Cardiac septum (tissue), 1 donor: ENCODE data around the gene MED13L. TPM values are rescaled to one million over a fixed set of nuclear protein-coding genes. Genes with fewer than 3 reads are reported as not detected.

Experiments used
- DNase-seq: peaks from one replicate; pipeline ENCODE4 v3.0.0-alpha.2; 2020; ENCODE audit warnings: low spot score
- intact Hi-C: fragments of 100-400 bp; cut with DNase I; formaldehyde crosslinking; loops from one replicate; pipeline ENCODE4 v1.14.0; 2022
- total RNA-seq: library from RNA; stranded (reverse); fragmentation: NEBNext Ultra II Directional; extraction: Animal tissue kit (Norgen Biotek cat#: 25700); gene quantifications from one replicate; pipeline ENCODE4 v1.2.1, GENCODE V29; 2021
- donor health status: DM: no; HTN: no; CAD: no.

Gene MED13L
- total RNA-seq, 1 donor from 2014 or later, result 74.5 TPM

- intact Hi-C loops, result no loop called here
Observed at GRCh38 chr12:115947696-115948062, 329.8 kb downstream of the MED13L start.

DNA sequence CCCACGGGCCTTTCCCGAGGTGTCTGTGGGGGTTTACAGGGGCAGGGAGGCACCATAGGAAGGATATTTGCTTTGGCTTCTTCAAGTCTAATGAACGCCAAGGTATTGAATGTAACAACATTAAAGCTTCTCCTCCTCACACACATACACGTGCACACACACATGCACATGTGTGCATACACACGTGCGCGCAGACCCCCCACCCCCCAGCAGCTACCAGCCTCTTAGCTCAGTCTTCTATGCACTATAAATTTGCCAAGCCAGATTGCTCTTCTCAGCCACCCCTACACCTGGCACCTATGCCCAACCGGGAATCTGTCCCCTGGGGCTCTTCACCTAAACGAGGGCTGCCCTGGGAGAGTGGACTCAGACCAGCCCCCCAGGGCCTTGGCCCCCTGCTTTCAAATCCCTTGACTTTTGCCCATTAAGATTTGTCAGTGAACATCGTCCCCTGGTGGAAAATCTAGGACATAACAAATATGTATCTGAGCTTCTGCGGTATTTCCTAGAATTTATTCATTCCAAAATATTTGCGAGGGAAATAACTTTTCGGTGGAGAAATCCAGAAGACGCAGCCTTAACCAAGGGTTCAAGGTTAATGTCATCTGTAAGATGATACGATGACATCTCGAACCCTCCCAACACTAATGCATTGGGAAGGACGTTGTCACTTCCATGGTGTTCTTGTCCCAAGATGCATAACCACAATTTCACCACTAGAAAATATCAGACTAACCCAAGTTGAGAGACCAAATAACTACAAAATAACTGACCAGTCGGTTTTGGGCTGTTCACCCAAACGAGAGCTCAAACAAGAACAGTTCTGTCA, 330.4 kb downstream of the MED13L start:
- intact Hi-C loops, result no loop called here
- DNase-seq, result no peak

More at GRCh38 chr12:115947696-115948062, 329.8 kb downstream of the MED13L start:
- no peak for DNase-seq

GRCh38 chr12:115946092-115946491, 331.4 kb downstream of the MED13L start:
- no peak for DNase-seq
- intact Hi-C loops, result no loop called here

DNA sequence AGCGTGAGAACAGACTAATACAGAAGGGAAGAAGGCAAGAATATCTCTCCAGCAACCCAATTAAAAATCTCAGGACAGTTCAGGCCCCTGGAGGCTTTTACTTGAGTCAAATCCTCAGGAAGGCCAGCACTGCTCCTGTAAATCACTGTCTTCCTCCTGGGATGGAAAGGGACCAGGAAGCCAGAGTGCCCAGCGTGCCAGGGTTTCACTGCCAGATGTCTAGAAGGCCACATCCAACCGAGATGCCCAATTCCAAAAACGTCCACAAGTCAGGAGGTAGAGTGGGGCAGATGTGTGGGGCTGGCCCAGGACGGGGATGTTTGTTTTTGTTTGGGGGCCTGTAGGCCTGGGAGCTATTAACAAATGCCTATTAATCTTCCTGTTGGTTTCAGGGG, 332.0 kb downstream of the MED13L start:
- no peak for DNase-seq
- intact Hi-C loops, result no loop called here

- intact Hi-C loops, result no loop called here
- no peak for DNase-seq
Observed at GRCh38 chr12:115944837-115945490, 332.5 kb downstream of the MED13L start.

GRCh38 chr12:115944392-115944742, 333.1 kb downstream of the MED13L start:
- DNase-seq, result no peak
- intact Hi-C loops, result no loop called here

DNA sequence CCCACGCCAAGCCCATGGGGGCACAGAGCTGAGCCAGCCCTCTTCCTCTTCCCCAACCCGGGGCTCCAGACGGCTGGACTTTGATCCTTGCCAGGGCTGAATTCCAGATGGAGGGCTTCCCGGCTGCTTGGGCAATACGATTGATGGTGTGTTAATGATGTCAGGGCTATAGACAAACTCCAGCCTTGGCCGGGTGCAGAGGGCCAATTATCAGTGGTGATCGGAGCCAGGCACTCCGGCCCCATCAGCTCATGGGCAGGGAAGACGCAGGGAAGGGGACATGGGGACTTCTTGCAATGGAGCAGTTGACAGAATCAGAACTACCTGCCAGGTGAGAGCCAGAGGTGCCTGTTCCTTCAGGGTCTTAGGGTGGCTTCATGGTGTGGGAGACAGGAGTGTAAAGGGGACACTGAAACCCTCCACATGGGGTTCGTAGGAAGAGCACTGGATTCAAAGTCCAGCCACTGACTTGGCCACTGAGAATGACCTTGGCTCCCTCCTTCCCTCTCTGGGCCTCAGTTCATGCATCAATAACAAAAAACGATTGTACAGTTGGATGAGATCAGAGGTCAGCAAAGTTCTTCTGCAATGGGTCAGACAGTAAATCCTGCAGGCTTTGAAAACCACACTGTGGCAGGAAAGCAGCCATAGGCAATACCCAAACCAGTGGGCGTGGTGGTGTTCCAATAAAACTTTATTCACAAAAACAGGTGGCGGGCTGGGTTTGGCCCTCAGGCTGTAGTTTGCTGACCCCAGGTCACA, 333.7 kb downstream of the MED13L start:
- intact Hi-C loops, result no loop called here
- no peak for DNase-seq

GRCh38 chr12:115943310-115943629, 334.2 kb downstream of the MED13L start:
- intact Hi-C loops, result no loop called here
- DNase-seq, result no peak

GRCh38 chr12:115942346-115942745, 335.1 kb downstream of the MED13L start:
- no peak for DNase-seq

DNA sequence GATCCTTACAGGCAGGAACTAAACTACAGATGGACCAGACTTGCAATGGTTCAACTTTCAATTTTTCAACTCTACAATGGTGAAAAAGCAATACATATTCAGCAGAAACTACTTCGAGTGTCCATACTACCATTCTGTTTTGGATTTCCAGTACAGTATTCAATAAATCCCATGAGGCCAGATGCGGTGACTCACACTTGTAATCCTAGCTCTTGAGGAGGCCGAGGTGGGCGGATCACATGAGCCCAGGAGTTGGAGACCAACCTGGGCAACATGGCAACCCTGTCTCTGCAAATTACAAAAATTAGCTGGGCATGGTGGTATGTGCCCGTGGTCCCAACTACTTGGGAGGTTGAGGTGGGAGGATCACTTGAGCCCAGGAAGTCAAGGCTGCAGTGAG, 336.1 kb downstream of the MED13L start:
- intact Hi-C loops, result no loop called here
- no peak for DNase-seq

More at GRCh38 chr12:115942346-115942745, 335.1 kb downstream of the MED13L start:
- intact Hi-C loops, result no loop called here

GRCh38 chr12:115938794-115939377, 338.6 kb downstream of the MED13L start:
- no peak for DNase-seq

DNA sequence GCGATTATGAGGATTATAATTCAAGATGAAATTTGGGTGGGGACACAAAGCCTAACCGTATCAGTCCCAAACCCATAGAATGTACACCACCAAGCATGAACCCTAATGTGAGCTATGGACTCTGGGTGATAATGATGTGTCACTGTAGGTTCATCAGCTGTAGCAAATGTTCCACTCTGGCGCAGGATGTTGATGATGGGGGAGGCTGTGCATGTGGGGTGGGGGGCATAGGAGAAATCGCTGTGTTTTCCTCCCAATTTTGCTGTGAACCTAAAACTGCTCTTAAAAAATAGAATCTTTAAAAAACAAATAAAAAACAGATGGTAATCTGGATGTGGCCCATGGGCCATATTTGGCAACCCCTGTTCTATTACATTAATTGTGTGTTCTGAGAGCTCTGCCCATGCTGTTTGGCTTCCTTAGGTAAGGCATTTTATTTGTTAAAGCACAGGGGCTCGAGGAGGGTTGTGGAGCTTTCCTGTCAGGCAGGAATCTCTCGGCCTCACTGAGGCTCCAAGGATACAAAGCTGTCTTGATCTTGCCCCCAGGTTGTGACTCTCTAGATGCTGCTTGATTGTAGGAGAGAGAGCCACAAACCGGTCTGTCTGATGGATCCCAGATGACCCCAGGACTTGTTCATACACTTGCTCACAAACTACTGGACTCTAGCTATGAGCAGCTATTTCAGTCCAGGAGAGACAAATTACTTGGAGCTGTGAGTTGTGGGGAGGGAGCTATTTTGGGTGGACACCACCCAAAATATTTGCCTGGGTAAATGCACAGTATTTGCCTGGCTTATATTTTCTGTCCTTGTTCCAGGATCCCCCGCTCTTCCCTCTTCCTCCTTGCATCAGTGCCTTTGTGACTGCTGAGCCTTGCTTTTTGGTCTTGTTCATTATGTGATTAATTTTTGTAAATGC, 340.2 kb downstream of the MED13L start:
- no peak for DNase-seq
- intact Hi-C loops, result no loop called here

More at GRCh38 chr12:115938794-115939377, 338.6 kb downstream of the MED13L start:
- intact Hi-C loops, result no loop called here

DNA sequence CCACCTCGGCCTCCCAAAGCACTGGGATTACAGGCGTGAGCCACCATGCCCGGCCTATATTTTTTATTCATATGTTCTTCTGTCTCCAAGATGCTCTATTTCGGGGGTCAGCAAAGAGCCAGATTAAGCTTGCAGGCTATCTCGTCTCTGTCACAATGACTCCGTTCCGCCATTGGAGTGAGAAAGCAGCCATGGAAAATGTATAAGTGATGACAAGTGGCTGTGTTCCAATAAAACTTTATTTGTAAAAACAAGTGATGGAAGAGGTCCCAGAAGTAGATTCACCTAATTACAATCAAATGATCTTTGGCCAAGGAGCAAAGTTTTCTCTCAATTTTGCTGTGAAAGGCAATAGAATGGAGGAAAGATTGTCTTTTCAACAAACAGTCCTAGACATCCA, 342.6 kb downstream of the MED13L start:
- DNase-seq, result no peak
- intact Hi-C loops, result no loop called here

DNA sequence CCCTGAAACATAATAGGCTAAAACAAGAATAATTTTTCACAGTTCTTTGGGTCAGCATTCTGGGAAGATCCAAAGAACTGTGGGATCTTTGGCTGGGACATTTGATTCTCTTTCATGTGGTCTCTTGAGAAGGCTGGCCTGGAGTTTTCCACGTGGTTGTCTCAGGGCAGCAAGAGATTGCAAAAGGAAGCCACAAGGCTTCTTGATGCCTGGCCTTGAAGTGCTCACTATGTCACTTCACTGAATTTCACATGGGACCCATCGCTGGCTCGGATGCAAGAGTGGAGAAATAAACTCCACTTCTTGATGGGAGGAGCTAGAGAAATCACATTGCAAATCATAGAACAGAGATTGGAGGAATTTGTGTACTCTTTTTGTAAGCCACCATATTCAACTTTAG, 343.4 kb downstream of the MED13L start:
- intact Hi-C loops, result no loop called here
- DNase-seq, result no peak

- intact Hi-C loops, result no loop called here
- no peak for DNase-seq
Observed at GRCh38 chr12:115932066-115932465, 345.4 kb downstream of the MED13L start.

- intact Hi-C loops, result no loop called here
- no peak for DNase-seq
Observed at GRCh38 chr12:115930336-115930735, 347.2 kb downstream of the MED13L start.

DNA sequence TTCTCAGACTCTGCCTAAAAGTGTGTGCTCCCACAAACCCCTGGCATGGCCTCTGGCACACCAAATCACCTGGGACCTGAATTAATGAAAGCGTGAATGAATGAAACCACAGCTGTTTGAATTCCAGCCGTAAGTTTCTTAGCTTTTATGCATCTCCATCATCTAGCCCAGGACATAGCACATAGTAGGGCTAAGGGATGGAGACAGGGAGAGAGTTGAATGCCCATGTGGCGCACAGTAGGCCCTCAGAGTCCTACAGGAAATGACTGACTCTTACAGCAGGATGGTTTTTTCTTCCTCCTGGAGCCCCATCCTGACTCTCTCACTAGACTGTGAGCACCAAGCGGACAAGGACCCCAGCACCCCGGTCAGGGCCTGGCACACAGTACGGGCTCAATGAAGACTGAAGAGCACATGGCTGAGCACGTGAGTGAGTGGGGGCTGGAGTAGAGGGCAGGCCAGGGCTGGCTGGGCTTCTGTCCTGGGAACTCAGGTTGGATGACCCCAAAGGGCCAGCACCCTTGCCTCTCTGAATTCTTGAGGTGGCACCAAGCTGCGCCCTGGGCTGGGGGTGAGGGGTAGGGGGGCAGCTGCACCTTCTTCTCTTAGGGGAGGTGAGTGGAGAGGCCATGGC, 351.3 kb downstream of the MED13L start:
- DNase-seq, result no peak

DNA sequence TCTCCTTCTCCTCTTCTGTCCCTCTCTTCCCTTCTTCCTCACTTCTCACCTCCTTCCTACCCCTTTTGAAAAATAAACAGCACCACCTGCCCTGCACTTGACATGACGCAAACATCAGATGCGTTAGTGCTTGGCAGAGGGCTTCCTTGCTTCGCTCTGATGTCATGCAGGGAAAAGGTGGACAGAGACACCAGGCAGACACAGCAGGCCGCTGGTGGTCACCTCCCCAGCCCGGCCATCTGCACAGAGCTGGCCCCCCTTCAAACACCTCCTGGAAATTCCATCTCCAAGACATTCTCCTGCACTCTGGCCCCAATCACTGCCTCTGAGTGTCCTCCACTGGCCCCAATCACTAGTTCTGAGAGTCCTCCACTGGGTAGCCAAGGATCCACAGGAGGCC, 353.6 kb downstream of the MED13L start:
- no peak for DNase-seq
- intact Hi-C loops, result no loop called here

More for the DNA sequence above, 351.3 kb downstream of the MED13L start:
- intact Hi-C loops, result no loop called here
